Heart left ventricle (tissue), 13 donors: ENCODE results near the gene NRM.

Experiments
- CTCF ChIP-seq, 12 donors: fragments of 200-600 bp; sonication (generic) in 4 of 12; IDR thresholded peaks; one replicate each; pipeline versions ENCODE4 v1.5.0 to v1.8.0; 2018 to 2022; ENCODE audit warnings: antibody characterized with exemption in 12 of 12, mild to moderate bottlenecking in 5 of 12
- POLR2A ChIP-seq, 2 donors: fragments of 450-650 bp; IDR thresholded peaks; one replicate each; pipeline ENCODE4 v1.6.1; 2017; ENCODE audit warnings: antibody characterized with exemption in 2 of 2, mild to moderate bottlenecking in 2 of 2, moderate library complexity in 2 of 2
- donor health status: ischemic (EF 13 %, LVEDD 7.1; RV severe dilation, severe dysfunction).
- donor health status: DM: no; HTN: yes; CAD: no.
- donor health status: DM: no; HTN: no; CAD: no.
- donor health status: ischemic (EF 25% LVEDD 6.9; RV normal size, moderate dysfunction).
- donor health status: ischemic (EF 25% LVEDD 5.7; RV mildly dilated, moderate dysfunction).
- donor health status: ischemic (EF 35%, LVEDD 5.7; RV mildly dilated, moderate dysfunction).
- donor health status: nonischemic (EF 11% LVEDD 7.7; RV severe dilation, severe dysfunction).
- donor health status: DM: yes; HTN: yes; CAD: no.
- donor health status: PGD.
- donor health status: ischemic (EF 29% LVEDD 5.4; RV normal size, mild dysfunction).
- donor health status: nonischemic (EF 23%, LVEDD 6.1; RV moderate dilation, normal function).

GRCh38 chr6:30727920-30728553 lies 37.3 kb upstream of the NRM start:
- TF ChIP-seq CTCF (IDR thresholded peaks at IDR 0.05) = no peak
- TF ChIP-seq POLR2A (IDR thresholded peaks at IDR 0.05) = no peak
